NT2/D1 (cell line): ENCODE results near the gene BCAN.

Source experiments
- YY1 ChIP-seq: IDR thresholded peaks from 2 replicates; pipeline ENCODE4 v1.6.1; 2011; ENCODE audit not compliant: insufficient read length, insufficient read depth
- ZNF274 ChIP-seq: IDR thresholded peaks from 2 replicates; pipeline ENCODE4 v1.6.1; 2011; ENCODE audit warnings: mild to moderate bottlenecking, low read depth, low read length

- no peak for TF ChIP-seq ZNF274
- no peak for TF ChIP-seq YY1
Observed at GRCh38 chr1:156665539-156665938, 23.6 kb downstream of the BCAN start.
